Measurements from ENCODE around the gene PTPRN. TPM values are rescaled to one million over a fixed set of nuclear protein-coding genes. Genes with fewer than 3 reads are reported as not detected.

PTPRN gene
- polyA plus RNA-seq, 1 donor (not counting 4 experiments of a cell fraction or from before 2014, with no cell fraction given) = not detected

GRCh38 chr2:219243291-219243761, 65.9 kb downstream of the PTPRN start:
- Histone ChIP-seq H3K9ac (ENCODE audit: control insufficient read depth, extremely low read depth, insufficient read depth, low read length) (peak overlapping the region; percentile 9), H3K4me3 (ENCODE audit: control insufficient read depth in 2 of 3, extremely low read depth in 1 of 3, insufficient read depth in 2 of 3, low read depth in 1 of 3, low read length in 3 of 3) (no peak overlapping the region), H3K9me3 (ENCODE audit: control insufficient read depth, low read depth, low read length) (no peaks in the 10 kb centered on the region), H3K4me1 (ENCODE audit: control insufficient read depth, extremely low read depth, insufficient read depth, low read length) (peaks cover 27% of the 10 kb centered on the region), H3K9me1 (ENCODE audit: control insufficient read depth, extremely low read depth, insufficient read depth, low read length) (no peaks in the 10 kb centered on the region), H3K4me2 (ENCODE audit: control insufficient read depth, extremely low read depth, insufficient read depth, low read depth, low read length) (peak overlapping the region; percentile 39), H3K27me3 (ENCODE audit: control insufficient read depth, extremely low read depth, insufficient read depth, low read length) (no peaks in the 10 kb centered on the region), H3K27ac (ENCODE audit: control insufficient read depth, insufficient read depth, low read length) (no peak overlapping the region), H3K36me3 (ENCODE audit: control insufficient read depth in 2 of 2, extremely low read depth in 1 of 2, insufficient read depth in 2 of 2, low read length in 2 of 2) (peaks cover 10 to 28% of the 10 kb centered on the region in 2 experiments), H4K20me1 (ENCODE audit: control insufficient read depth, extremely low read depth, insufficient read depth, low read length) (no peaks in the 10 kb centered on the region), H2AFZ (ENCODE audit: control insufficient read depth, low read length) (peak overlapping the region; percentile 93), H3K79me2 (ENCODE audit: control insufficient read depth, insufficient read depth, low read length) (peaks cover 26% of the 10 kb centered on the region)
- no peak for FAIRE-seq
- dilution Hi-C loops (cut with MboI; ENCODE audit: extremely low pct_ligation_motif_present, low sequenced_read_pairs) = no loop called here
- no peak for TF ChIP-seq EZH2 (IDR thresholded peaks at IDR 0.05; ENCODE audit: low read length)
- TF ChIP-seq CTCF (optimal IDR thresholded peaks at IDR 0.05 in 1 of 3, IDR thresholded peaks at IDR 0.05 in 1 of 3, conservative IDR thresholded peaks at IDR 0.05 in 1 of 3; ENCODE audit: extremely low read depth in 1 of 3, insufficient read depth in 2 of 3, low read length in 3 of 3) = no peak
- DNase-seq (ENCODE audit: low read depth, low spot score) = no peak

Small RNA genes within 50 kb of the gene (small RNA-seq; reads per million reads assigned to genes)
- gene AC053503.3 (ENCODE audit: insufficient read length in 3 of 3, low read depth in 3 of 3, low replicate concordance in 1 of 3) = 0 reads per million in 3 experiments
- gene MIR153-1 (ENCODE audit: insufficient read length in 3 of 3, low read depth in 3 of 3, low replicate concordance in 1 of 3) = 0 reads per million in 3 experiments

Other genes with a start within 250 kb of the PTPRN start
- gene IHH, start 248.5 kb downstream of the PTPRN start, polyA plus RNA-seq = not detected in 3 replicates
- 11.0 to 16.0 TPM (median 13.1 TPM) in 3 replicates for gene NHEJ1, start 148.6 kb downstream of the PTPRN start, polyA plus RNA-seq
- gene SLC23A3, start 139.4 kb downstream of the PTPRN start, polyA plus RNA-seq = 0.48 to 2.4 TPM (median 1.4 TPM) in 3 replicates
- 26.1 to 32.2 TPM (median 29.1 TPM) in 3 replicates for gene CNPPD1, start 132.5 kb downstream of the PTPRN start, polyA plus RNA-seq
- 45.8 to 54.9 TPM (median 51.3 TPM) in 3 replicates for gene RETREG2, start 131.1 kb downstream of the PTPRN start, polyA plus RNA-seq
- 23.2 to 37.7 TPM (median 25.1 TPM) in 3 replicates for gene ZFAND2B, start 102.6 kb downstream of the PTPRN start, polyA plus RNA-seq
- gene ABCB6, start 90.4 kb downstream of the PTPRN start, polyA plus RNA-seq = 6.1 to 11.0 TPM (median 10.5 TPM) in 3 replicates
- 54.2 to 60.6 TPM (median 58.8 TPM) in 3 replicates for gene ATG9A, start 79.8 kb downstream of the PTPRN start, polyA plus RNA-seq
- gene ANKZF1, start 79.6 kb downstream of the PTPRN start, polyA plus RNA-seq = 20.9 to 41.0 TPM (median 35.1 TPM) in 3 replicates
- gene GLB1L, start 64.0 kb downstream of the PTPRN start, polyA plus RNA-seq = 4.3 to 6.9 TPM (median 5.2 TPM) in 3 replicates
- 35.8 to 44.7 TPM (median 40.2 TPM) in 3 replicates for gene STK16, start 63.9 kb downstream of the PTPRN start, polyA plus RNA-seq
- 0.08 TPM in 1 of 3 replicates, not detected in the others for gene TUBA4B, start 56.2 kb downstream of the PTPRN start, polyA plus RNA-seq
- gene TUBA4A, start 55.5 kb downstream of the PTPRN start, polyA plus RNA-seq = 524 to 819 TPM (median 569 TPM) in 3 replicates
- gene DNAJB2, start 30.0 kb downstream of the PTPRN start, polyA plus RNA-seq = 35.4 to 75.5 TPM (median 51.7 TPM) in 3 replicates
- not detected in 3 replicates for gene RESP18, start 23.3 kb upstream of the PTPRN start, polyA plus RNA-seq
- 34.1 to 61.3 TPM (median 41.6 TPM) in 3 replicates for gene DNPEP, start 78.5 kb upstream of the PTPRN start, polyA plus RNA-seq
- gene DES, start 109.0 kb upstream of the PTPRN start, polyA plus RNA-seq = not detected in 3 replicates
- gene SPEG, start 125.4 kb upstream of the PTPRN start, polyA plus RNA-seq = 18.8 to 36.1 TPM (median 19.0 TPM) in 3 replicates
- gene GMPPA, start 189.5 kb upstream of the PTPRN start, polyA plus RNA-seq = 50.6 to 63.4 TPM (median 57.6 TPM) in 3 replicates
- not detected in 3 replicates for gene ASIC4, start 205.1 kb upstream of the PTPRN start, polyA plus RNA-seq
- gene CHPF, start 234.4 kb upstream of the PTPRN start, polyA plus RNA-seq = 24.4 to 63.7 TPM (median 50.9 TPM) in 3 replicates
- 0.81 to 1.5 TPM (median 0.82 TPM) in 3 replicates for gene TMEM198, start 234.6 kb upstream of the PTPRN start, polyA plus RNA-seq

All from keratinocyte (primary cell).